HG02678 (cell line): ENCODE data around the gene CLEC2A.

Experiments used
- ATAC-seq: cut with Tn5 transposase; IDR thresholded peaks from one replicate; pipeline ENCODE4 v1.9.1; 2021; ENCODE audit warnings: mild to moderate bottlenecking, moderate library complexity; ENCODE audit not compliant: unreplicated experiment

The CLEC2A gene

DNA sequence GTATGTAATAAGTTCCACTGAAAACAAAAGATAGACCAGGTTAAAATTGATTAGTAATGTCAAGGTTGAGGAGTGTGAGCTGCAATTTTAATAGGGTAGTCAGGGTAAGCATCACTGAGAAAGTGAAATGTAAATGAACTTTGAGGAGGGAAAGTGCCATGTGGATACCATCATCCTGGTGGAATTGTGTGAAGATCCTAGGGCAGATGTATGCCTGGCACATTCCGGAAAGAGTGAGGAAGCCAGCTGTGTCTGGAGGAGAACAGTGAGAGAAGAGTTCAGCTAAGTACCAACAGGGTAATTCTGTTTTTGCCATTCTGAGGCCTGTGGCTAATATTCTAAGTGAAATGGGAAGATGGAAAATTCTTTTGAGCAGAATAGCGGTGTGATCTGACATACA, 2.9 kb upstream of the CLEC2A start:
- ATAC-seq: no peak

DNA sequence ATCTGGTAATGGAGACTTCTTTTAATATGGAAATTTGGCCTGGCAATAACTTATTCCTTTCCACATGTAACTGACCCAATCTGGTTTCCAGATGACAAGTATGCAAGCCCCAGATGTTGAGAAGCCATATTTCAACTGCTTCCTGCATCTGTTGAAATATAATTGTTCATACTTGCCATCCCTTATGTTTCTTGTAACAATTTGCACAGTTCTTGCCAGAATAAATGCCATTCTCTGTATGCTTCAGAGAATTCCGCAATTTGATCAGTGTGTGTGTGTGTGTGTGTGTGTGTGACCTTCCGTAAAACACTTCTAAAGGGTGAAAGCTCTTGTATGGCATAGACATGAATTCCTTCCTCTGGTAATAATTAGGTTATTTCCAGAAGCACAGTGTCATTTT, 1.8 kb upstream of the CLEC2A start:
- ATAC-seq: no peak

DNA sequence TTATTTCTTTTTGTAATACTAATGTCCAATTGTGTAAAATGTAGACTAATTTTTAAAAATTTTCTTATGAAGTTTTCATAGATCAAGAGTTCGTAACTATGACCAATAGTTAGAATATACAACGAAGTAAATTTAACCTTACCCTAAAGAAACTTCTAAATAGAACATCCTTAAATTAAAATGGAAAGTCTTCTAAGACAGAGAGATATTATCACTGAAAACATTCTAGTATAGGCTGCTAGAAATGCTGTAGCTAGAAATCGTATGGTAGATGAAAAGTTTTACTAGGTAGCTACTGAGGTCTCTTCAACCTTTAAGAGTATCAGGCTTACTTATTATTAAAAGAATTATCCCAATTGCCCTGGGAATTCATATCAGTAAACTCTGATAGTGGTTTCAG, 925 bp downstream of the CLEC2A start:
- no peak for ATAC-seq

DNA sequence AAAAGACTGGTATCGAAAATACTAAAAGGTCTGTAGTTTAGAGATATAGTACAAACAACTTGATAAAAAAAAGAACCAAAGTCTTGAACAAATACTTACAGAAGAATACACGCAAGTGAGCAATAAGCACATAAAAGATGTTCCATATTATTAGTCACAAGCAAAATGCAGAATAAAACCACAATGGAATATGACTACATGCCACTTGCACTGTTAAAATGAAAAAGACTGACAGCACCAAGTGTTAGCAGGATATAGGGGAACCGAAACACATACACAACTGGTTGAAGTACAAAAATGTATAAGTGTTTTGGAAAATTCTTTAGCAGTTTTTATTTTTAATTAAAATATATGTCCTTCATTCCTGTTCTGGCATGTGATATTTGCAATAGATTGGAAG, 3.6 kb downstream of the CLEC2A start:
- ATAC-seq: no peak

DNA sequence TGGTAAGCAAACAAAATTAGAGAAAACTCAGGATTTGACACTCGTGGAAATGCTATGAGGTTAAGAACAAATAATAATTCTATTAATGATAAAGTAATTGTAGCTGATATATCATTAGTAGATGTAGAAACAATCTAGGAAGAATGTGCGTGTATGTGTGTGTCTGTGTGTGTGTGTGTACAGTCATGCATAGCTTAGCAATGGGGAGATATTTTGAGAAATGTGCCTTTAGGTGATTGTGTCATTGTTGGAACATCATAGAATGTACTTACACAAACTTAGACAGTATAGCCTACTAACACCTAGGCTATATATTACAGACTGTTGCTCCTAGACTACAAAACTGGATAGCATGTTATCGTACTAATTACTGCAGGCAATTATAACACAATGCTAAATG, 5.3 kb downstream of the CLEC2A start:
- no peak for ATAC-seq

DNA sequence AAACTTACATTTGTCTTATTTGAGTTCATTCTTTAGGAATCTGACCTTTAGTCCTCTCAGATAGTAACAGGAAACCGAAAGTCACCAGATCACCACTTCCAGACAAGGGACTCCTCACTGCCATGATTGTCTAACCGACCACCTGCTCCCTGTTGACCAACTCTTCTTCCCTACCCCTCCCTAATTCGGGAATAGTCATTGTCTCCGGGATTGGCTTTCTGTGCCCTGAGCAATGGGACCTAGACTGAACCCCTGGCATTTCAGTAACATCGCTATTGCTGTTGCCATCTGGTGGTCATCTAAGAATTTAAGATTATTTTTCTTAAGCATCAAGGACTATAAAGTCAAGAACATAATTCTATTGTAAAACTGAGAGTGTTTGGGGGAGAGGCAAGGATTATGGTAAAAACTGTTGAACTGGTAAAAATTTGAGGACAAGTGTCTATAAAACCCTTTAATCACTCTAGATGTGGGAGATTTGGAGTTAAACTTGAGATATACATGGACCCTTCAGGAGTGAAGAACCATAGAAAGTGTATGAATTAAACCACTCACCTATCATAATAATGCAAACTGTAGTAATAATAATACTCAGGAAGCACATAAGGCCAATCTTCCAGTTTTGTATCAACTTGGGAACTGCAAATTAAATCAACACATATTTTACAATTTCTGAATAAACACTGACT, 6.3 kb downstream of the CLEC2A start:
- ATAC-seq: no peak

DNA sequence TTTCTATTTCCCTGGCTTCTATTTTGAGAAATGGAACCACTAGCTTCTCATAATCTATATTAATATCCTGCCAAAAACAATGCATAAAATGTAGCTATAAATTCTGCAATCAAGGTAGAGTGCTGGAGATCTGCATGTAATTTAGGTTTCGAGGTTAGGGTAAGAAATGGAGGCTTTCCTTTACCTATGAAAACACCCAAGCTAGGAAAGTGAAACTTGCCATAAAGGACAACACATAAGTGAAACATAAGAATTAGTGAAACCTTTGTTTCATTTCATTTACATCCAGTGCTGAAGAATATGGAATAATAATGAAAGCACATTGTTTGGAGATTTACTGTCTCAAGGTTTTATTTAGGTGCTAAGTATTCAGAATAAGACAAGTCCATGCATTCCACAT, 9.7 kb downstream of the CLEC2A start:
- no peak for ATAC-seq

DNA sequence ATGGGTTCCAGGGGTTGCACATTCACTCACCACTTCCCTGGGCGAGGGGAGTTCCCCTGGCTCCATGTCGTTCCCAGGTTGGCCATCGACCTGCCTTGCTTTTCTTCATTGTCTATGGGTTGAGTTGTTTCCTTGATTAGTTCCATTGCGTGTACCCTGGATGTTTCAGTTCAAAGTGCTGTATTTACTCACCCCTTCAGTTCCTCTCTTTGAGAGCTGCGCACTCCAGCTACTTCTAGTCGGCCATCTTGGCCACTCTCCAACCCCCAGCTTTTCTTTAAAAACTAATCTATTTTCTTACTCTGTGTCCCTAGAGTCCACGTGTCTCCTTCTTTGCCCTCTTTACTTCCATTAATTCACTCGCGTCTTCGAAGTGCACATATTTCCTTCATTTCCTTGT, 11.7 kb downstream of the CLEC2A start:
- no peak for ATAC-seq

DNA sequence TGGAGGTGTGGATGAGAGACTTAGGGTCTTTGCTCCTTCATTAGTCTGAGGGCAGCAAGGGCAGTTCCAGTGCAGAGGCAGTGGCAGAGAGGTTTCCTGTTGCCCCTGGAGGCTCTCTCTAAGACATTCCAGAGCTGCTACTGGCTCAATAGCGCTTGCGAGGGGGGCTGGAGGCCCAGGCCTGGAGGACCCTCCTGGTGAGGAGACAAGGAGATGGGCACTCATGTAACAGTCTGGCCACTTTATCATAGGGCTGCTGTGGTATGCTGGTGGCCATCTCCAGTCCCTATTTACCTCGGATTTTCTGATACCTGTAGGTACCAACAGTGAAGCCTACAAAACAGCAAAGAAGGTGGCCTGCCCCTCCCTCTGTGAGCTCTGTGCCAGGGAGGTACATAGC, 12.7 kb downstream of the CLEC2A start:
- ATAC-seq: no peak

DNA sequence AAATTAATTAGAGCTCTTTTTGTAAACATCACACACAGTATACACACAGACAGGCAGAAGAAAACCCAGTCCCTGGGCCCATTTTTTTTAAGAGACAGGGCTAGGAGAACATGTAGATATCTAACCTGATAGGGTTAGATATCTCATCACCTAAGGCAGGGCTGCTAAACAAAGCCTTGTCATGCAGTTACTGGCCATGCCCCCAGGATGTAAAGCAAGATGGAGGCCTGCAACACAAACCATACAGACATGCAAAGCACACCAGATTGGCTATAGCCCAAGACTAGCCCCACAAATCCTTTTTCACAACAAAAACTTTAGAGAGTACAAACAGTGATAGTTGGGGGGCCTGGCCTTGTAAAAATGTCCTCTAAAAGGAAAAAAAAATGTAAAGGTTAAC, 20.5 kb downstream of the CLEC2A start:
- no peak for ATAC-seq

DNA sequence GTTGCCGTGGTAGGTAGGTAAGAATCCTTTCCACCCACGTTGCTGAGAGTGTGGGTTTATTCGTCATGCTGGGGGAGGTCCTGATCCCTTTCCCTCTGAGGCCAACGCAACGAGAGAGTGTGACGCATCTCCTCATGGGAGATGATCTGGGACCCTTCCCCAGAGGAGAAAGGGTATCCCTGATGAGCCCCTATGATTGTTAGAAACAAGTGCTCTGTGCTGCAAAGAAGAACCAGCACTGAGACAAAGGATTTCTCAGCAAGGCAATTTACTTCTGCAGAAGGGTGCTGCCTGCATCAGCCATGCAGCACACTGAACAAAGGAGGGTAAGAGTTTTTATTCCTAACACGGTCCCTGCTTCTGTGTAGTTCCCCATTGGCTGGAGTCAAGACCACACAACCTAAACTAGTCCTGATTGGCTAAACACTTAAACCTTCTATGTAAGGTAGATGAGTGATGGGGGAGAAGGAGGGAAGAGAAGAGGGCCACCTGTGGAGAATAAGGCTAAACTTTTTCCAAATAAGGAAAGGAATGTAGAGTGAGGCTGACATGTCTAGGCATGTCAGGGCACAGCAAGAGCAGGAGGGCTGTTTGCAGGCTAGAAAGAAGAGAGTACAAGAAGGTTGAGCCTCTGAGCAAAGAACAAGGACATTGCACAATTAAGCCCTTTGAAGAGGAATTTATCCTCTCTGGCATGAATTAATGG, 21.3 kb downstream of the CLEC2A start:
- ATAC-seq: no peak

DNA sequence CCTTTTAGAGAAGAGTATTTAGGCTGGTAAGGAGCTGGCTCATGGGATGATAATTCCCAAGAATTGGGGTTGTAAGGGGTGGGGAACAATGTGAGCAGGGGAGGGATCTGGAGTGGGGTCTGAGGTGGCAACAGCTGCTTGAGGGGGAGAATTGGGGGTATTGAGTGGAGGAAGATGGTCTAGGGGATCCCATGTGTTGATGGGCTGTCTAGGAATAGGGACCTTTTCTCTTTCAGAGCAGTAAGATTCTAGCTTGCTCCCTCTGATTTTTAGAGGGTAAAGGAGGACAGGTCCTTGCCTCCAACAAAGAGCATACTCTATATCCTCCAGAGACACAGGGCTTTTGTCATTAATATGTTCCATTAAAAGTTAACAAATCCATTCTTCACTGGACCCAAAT, 22.4 kb downstream of the CLEC2A start:
- ATAC-seq: no peak

DNA sequence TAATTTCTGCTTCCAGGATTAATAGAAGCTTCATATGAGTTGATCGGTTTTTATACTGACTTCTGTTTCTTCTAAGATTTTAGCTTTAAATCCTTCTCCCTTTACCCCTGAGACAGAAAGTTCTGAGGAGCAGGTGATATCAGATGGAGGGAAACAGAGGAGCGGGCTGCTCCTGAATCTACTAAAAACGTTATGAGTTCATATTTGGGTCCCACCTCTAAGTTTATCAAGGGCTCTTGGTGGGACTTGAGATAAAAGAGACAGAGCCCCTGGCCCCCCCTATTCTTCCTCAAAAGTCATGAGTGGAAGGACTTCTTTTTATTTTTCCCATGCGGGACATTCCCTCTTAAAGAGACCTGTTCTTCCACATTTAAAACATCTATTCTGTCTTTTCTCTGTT, 23.8 kb downstream of the CLEC2A start:
- ATAC-seq: no peak

DNA sequence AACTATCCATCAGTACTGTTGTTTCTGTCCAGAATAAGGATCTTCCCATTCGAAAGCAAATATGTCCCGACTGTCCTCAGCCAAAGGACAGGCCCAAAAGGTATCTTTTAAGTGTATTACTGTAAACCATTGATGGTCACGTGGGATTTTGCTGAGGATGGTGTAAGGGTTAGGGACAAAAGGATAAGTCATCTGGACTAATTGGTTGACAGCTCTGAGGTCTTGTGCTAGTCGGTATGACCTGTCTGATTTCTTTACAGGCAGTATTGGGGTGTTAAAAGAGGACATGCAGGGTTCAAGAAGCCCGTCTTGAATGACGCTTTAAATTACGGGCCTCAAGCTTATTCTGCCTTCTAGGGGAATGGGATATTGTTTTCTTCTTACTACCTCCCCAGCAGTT, 24.4 kb downstream of the CLEC2A start:
- no peak for ATAC-seq

DNA sequence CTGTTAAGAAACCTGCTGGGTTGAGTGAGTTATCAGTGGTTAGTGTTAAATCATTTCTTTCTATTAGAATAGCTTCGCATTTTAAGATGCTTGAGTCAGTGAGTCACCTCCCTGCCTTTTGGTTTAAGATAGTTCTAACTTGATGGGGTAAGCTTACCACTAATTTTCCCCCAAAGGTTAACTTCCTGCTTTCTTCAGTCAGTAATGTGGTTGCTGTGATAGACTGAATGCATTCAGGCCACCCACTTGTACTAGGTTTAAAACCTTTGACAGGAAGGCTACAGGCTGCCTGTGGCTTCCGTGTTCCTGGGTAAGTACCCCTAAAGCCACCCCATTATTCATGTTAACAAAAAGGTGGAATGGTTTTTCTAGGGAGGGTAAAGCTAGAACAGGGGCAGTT, 25.3 kb downstream of the CLEC2A start:
- no peak for ATAC-seq

DNA sequence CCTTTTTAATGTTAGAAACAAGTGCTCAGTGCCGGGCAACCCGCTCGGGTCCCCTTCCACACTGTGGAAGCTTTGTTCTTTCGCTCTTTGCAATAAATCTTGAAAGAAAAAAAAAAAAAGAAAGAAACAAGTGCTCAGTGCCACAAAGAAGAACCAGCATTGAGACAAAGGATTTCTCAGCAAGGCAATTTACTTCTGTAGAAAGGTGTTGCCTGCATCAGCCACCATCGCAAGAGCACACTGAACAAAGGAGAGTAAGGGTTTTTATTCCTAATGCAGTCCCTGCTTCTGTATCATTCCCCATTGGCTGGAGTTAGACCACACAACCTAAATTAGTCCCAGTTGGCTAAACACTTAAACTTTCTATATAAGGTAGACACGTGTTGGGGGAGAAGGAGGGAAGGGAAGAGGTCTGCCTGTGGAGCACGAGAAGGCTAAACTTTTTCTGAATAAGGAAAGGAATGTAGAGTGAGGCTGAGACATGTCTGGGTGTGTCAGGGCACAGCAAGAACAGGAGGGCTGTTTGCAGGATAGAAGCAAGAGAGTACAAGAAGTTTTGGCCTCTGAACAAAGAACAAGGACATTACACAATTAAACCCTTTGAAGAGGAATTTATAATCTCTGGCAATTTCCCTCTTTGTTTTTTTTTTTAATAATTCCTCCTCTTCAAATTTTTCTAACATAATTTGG, 29.5 kb downstream of the CLEC2A start:
- ATAC-seq: no peak

DNA sequence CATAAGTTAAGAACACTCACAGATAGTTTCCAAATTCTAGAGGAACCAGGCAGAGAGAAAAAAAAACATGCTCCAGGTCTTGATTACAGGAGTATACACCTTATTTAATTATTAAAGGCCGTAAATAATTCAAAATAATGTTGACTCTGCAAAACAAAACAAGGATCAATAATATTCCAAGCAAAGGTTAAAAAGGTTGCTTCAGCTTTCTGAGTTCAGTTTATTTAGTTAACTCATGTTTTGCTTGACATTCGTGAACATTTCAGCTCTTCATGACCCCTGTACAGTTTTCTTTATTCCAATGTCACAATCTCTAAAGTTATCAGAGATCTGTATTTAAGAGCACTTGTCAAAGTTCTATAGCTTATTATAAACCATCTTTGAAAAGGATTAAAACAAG, 31.2 kb downstream of the CLEC2A start:
- ATAC-seq: no peak

DNA sequence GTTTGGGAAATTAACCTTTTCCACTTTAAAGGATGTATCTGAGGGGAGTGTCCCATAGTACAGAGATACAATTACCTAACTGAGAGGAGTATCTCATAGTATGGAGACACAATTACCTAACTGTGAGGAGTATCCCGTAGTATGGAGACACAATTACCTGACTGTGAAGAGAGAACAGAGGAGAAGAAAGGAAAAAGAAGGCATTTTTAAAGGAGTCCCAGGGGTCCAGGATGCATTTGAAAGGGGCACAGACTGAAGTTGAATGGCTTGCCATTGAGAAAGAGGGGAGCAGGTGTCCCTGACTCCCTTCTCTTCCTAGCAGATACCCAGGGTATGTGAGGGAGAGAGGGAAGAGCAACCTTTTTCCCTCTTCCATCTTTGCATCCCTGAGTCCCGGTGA, 33.0 kb downstream of the CLEC2A start:
- ATAC-seq: no peak

DNA sequence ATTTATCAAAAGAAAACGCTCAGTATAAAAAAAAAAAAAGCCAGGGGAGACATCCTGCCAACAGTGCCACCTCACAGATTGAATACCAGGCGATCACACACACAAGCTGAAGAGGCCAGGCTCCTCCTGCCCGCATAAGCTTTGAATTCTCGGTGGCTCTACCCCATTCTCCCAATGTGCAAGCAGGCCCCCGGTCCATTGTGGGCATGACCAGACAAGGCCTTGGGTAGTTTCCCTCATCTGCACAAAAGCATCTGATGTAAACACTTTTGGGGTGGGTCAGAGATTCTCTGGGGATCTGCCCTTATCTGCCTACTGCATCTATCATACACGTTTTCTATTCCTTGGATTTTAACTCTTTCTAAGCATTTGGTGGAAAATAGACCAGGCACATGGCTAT, 34.6 kb downstream of the CLEC2A start:
- no peak for ATAC-seq

DNA sequence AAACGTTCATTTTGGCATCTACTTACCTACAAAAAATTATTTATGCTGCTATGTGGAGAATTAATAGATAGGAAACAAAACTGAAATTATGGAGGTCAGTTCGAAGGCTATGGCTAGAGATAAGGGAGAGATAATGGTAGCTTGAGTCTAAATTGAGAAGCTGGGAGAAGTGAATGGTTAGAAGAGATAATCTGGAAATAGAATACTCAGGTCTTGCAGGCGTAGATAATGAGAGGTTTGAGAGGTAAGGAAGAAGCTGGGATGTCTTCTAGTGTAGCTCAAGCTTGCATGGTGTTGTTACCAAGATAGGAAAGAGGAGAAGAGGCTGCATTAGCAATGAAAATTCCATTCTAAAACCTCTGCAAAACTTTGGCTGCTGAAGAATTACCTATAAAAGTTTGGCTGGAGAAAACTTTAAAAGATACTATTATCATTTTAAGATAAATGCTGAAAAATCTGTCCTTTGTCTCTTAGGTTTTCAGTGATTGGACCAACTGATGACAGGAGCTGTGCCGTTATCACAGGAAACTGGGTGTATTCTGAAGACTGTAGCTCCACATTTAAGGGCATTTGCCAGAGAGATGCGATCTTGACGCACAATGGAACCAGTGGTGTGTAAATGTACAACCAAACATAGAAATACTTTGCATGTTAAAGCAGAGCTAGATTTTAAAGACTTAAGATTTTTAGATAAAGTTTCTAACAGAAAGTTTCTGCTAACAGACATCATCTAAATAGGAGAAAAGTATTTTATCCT, 36.8 kb downstream of the CLEC2A start:
- no peak for ATAC-seq

DNA sequence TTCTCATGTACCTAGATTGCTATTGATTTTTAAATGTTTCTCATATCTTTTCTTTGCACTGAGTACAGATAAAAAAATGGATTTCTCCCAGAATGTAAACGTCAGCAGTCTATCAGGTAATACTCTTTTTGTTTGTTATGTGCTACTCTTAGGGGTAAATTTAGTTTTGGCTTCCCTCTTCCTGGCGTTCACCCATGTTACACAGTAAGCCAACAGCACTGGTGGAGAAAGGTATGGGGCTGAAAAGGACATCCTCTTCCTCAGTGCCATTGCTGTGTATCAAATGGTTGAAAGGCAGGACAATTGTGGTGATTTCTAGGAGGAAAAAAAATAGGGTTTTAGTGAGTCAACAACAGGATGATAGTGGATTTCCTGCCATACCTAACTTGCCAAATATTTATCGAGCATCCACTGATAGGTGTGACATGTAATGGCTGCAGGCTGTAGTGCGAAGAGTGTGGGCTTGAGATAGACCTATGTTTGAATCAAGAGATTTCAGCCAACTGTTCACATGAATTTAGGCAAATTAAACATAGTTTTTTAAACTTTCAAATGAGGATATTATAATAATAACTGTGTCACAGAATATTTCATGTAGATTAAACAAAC, 43.4 kb downstream of the CLEC2A start:
- no peak for ATAC-seq
